Central memory CD8-positive, alpha-beta T cell (primary cell): ENCODE measurements around the gene PRSS27.
A peak's percentile ranks its signal among the peaks of the same experiment; 100 is the strongest.
"Not testable (repeated sequence)": the region's sequence is repeated elsewhere in the genome, so short reads cannot be mapped to it uniquely, and the experiment has no call there.

Source experiments
- ATAC-seq: fragments of 150-1000 bp; cut with Tn5 transposase; replicated peaks from 2 replicates; pipeline ENCODE4 v1.10.0; 2022; ENCODE audit warnings: mild to moderate bottlenecking, moderate FRiP score, moderate number of reproducible peaks; ENCODE audit not compliant: poor library complexity, severe bottlenecking; ENCODE audit errors: extremely low read depth
- DNase-seq, 2 donors: peaks; one replicate each; pipeline ENCODE4 v3.0.0; 2021; ENCODE audit warnings: low spot score in 2 of 2
- H3K27ac Mint-ChIP-seq: one replicate; pipeline ENCODE4 v1.8.0; 2022; ENCODE audit warnings: low read depth, mild to moderate bottlenecking, moderate library complexity, mixed read lengths
- H3K27me3 Mint-ChIP-seq: one replicate; pipeline ENCODE4 v1.8.0; 2022; ENCODE audit warnings: mixed read lengths
- H3K36me3 Mint-ChIP-seq: one replicate; pipeline ENCODE4 v1.8.0; 2022; ENCODE audit warnings: mild to moderate bottlenecking, moderate library complexity, mixed read lengths; ENCODE audit not compliant: insufficient read depth
- H3K4me1 Mint-ChIP-seq: one replicate; pipeline ENCODE4 v1.8.0; 2022; ENCODE audit warnings: mixed read lengths
- H3K4me3 Mint-ChIP-seq: one replicate; pipeline ENCODE4 v1.8.0; 2022; ENCODE audit warnings: mild to moderate bottlenecking, moderate library complexity, mixed read lengths
- H3K9me3 Mint-ChIP-seq: one replicate; pipeline ENCODE4 v1.8.0; 2022; ENCODE audit warnings: mixed read lengths

The PRSS27 gene

DNA sequence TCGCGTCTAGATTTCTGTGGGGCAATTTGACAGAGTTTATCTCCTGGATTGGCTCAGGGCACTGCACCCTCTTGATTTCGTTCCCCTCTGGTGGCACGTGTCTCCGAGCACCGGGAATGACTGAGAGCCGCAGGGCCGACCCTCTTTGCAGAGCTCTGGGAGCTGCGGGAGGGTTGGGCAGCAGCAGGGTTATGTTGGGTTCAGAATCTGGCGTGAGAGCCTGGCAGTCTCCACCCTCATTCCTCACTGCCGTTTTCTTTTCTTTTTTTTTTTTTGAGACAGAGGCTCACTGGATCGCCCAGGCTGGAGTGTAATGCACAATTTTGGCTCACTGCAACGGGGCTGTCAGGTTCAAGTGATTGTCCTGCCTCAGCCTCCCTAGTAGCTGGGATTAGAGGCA lies 30.6 kb downstream of the PRSS27 start:
- peaks cover 13% of the 10 kb centered on the region for H3K4me1 Mint-ChIP-seq
- H3K4me3 Mint-ChIP-seq, H3K9me3 Mint-ChIP-seq, DNase-seq, H3K36me3 Mint-ChIP-seq, H3K27me3 Mint-ChIP-seq, ATAC-seq, H3K27ac Mint-ChIP-seq: not testable (repeated sequence)

DNA sequence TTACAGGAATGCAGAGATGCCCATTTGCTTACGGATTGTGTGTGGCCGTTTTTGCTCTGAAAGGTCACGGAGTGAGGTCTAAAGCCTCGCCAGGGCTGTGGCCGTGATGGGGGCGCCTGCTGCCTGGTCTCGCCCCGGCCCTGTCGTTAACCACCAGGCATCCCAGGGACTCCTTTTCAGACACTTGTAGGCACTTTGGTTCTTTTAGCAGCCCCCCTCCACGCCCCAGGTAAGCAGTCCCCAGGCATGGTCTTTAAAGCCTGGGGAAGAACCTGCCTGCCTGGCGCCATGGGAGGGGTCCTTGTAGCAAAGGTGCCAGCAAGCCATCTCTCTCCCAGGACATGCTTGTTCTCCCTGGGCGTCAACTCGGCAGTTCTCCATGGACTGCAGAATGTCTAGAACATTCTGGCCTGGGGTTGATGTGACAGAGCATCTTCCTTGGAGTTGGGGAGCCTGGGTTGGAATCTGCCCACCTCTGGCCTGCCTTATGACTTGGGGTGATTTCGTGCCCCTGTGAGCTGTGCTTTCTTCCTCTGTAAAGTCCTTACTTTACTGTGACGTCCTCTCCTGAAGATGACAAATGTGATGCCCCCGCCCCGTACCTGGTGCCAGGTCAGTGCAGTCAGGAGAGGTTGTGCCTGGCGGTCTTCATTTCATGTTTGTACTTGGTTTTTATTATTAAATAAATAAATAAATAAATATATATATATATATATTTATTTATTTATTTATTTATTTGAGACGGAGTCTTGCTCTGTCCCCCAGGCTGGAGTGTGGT lies 32.3 kb downstream of the PRSS27 start:
- Mint-ChIP-seq H3K9me3 (no peaks in the 10 kb centered on the region), H3K36me3 (peaks cover 5% of the 10 kb centered on the region), H3K27ac (no peak overlapping the region), H3K27me3 (no peaks in the 10 kb centered on the region), H3K4me1 (peaks cover 8% of the 10 kb centered on the region), H3K4me3 (peak overlapping the region; percentile 65)
- DNase-seq (no peak), ATAC-seq (no peak)

DNA sequence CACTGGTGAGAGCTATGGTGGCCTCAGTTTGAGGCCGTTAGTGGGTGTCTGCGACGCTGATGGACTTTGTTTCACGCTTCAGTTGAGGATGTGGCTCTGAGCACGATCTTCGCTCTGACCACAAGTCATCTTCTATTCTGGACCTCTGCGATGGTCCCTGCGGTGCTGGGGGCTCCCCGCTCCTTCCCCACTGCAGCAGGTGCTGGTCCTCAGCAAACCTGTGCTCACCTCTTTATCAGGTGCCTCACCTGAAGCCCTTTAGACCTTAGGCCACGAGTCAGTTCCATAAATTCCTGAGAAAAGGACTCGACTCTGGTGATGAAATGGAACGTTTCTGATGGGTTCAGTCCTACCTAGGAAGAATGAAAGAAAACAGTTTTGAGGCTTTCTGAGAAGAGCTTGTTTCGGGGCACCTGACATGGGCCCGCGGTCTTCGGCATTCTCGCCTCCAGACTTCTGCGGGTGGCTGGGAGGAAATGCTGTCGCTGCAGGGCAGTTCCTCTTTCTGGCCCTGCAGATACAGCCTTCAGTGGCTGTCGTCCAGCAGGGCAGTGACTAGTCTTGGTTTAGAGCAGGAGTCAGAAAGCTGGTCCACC lies 33.0 kb downstream of the PRSS27 start:
- Mint-ChIP-seq H3K27me3 (no peaks in the 10 kb centered on the region), H3K36me3 (peaks cover 8% of the 10 kb centered on the region), H3K9me3 (no peaks in the 10 kb centered on the region), H3K4me1 (peaks cover 11% of the 10 kb centered on the region), H3K27ac (peak overlapping the region; percentile 78), H3K4me3 (peak overlapping the region; percentile 65)
- DNase-seq (no peak), ATAC-seq (no peak)

DNA sequence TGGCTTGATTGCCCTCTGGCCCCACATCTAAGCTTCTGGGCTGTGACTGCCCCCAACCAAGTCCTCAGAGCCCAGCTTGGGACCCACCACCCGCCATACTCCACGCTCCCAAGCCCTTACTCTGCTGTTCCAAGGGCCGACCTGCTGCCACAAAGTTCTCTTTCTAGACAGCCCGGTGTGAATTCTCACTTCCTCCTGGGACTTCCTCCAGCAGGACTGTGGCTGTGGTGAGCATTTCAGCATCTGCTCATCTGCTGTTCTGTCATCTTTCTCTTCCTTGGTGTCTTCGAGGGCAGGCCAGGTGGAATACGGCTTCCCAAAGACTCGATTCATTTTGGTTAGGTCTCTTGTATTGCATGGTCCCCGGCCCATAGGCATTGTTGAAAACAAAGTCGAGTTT lies 33.9 kb downstream of the PRSS27 start:
- not testable (repeated sequence) for H3K4me3 Mint-ChIP-seq, H3K36me3 Mint-ChIP-seq, H3K9me3 Mint-ChIP-seq, DNase-seq, H3K27me3 Mint-ChIP-seq, H3K27ac Mint-ChIP-seq
- ATAC-seq, result peak; percentile 40
- H3K4me1 Mint-ChIP-seq, result peaks cover 14% of the 10 kb centered on the region

DNA sequence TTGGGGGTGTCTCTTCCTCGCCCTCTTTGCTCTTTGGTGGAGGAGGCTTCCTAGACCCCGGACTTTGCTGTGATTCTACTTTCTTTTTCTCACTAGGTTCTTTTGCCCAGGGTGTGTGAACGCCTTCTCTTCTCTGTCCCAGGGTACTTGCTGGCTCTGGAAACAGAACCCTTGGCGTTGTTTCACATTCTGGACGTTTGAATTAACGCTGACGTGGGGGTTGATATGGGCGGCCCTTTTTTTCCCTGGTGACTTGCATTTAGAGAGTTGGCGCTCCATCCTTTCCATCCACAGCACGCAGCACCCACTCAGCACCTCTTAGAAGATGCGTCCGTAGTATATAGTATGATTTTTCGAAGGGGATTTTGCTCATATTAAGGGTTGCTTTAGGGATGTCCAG lies 37.0 kb downstream of the PRSS27 start:
- H3K4me3 Mint-ChIP-seq, result peak overlapping the region; percentile 96
- peak overlapping the region; percentile 94 for H3K27ac Mint-ChIP-seq
- not testable (repeated sequence) for H3K36me3 Mint-ChIP-seq, DNase-seq, H3K9me3 Mint-ChIP-seq, H3K27me3 Mint-ChIP-seq
- ATAC-seq, result peak; percentile 10
- peaks cover 14% of the 10 kb centered on the region for H3K4me1 Mint-ChIP-seq

DNA sequence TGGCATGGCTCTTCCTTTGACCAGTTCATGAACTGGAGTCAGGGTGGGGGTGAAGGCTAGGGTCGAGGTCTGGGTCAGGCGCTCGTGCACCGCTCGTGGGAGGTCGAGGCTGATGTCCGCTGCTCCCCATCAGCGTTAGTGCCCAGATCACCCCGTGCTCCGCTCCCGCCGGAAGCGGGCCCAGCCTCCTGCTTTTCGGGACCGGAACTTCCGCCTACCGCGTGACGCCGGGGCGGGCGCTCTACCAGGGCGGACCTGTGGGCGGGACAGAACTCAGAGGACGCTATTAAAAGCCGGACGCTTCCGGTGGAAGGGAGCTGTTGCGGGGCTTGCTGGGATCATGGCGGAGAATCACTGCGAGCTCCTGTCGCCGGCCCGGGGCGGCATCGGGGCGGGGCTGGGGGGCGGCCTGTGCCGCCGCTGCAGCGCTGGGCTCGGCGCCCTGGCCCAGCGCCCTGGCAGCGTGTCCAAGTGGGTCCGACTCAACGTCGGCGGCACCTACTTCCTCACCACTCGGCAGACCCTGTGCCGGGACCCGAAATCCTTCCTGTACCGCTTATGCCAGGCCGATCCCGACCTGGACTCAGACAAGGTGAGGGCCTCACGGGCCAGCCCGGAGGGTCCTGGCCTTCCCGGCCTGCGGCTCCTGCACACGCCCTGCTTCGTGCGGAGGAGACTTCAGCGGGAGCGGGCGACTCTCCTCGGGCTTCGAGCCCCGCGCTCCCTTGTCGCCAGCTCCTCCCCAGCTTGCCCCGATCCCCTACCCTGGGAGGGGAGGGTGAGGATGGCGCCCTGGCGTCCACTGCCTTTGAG lies 37.6 kb downstream of the PRSS27 start, which contains the start of gene KCTD5:
Gene KCTD5, plus strand, starts transcription at position 315 of the 813 bp plus-strand sequence. Its CDS starts 26 bp downstream, at position 341.
- Mint-ChIP-seq H3K9me3 (no peaks in the 10 kb centered on the region), H3K36me3 (peaks cover 8% of the 10 kb centered on the region), H3K27ac (peak within 1 kb of the TSS; percentile 94), H3K27me3 (no peaks in the 10 kb centered on the region), H3K4me3 (peak within 1 kb of the TSS; percentile 96), H3K4me1 (peaks cover 14% of the 10 kb centered on the region)
- DNase-seq (peak; percentile 90 to 93), ATAC-seq (peak; percentile 91)

DNA sequence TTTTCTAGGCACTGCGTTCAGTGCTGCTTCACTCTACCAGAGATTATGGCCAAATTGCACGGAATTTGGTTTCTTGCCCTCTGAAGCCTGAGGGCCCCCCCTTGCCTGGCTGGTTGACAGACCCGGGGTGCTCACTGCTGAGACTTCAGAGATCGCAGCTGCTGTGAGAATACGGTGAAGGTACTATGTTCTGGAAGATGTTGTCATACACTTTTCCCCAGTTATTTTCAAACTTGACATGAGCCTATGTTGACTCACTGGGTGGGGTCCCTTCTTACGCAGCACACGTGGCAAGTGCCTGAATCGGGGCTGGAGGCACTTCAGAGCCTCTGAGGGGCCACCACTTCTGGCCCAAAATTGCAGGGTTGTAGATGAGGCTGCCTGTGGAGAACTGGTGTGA lies 39.7 kb downstream of the PRSS27 start:
- H3K4me3 Mint-ChIP-seq, H3K4me1 Mint-ChIP-seq, H3K27me3 Mint-ChIP-seq, H3K9me3 Mint-ChIP-seq, H3K36me3 Mint-ChIP-seq, H3K27ac Mint-ChIP-seq, ATAC-seq, DNase-seq: not testable (repeated sequence)

DNA sequence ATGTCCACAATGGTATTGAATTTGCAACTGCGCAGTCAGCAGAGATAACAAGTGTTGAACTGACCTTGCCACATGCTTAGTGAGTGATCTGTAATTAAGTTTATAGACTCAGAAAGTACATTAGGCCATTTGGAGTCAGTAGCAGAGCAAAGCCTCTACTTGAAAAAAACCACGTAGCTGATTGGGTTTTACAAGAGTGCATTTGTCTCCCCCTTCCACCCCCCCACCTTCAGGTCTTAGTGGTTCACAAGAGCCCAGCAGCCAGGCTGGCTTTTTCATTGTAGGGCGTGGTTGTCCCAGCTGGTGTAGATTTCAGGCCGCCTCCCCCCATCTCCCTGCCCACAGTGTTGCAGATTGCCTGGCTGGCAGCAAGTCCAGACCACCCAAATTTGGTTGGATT lies 40.1 kb downstream of the PRSS27 start:
- ATAC-seq, H3K27me3 Mint-ChIP-seq, H3K27ac Mint-ChIP-seq, H3K4me1 Mint-ChIP-seq, H3K36me3 Mint-ChIP-seq, DNase-seq, H3K4me3 Mint-ChIP-seq, H3K9me3 Mint-ChIP-seq: not testable (repeated sequence)

DNA sequence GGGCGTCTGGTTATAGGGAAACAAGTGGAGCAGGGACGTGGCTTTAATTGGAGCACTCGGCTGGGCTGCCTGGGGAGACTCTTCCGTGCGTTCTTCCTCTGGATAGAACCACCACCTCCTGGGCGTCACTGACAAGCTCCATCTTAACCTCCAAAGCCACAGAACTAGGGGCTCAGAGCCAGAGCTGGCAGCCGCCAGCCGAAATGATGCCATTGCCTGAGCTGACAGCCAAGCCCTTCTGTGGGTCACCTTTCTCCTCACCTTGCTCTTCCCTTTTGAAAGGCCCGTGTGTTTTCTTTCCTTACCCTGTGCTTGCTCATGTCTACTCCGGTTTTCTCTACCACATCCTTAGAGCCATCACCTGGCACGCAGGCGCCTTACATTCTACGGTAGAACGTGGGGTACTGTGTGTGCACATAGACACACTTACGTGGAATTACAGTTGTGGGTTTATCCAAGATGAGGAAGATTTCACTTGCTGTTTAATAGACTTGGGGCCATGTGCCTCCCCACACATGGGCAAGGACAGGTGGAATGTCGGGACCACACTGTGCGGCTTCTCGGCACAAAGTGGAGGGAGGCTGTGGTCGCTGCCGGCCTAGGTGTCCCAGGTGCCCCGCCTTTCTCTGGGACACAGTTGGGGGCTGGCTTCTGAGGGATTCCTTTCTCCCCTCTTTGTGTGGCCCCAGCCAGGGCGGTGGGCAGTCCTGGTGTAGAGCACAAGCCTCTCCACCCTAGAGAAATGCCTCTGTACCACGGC lies 41.6 kb downstream of the PRSS27 start:
- not testable (repeated sequence) for H3K36me3 Mint-ChIP-seq, H3K27ac Mint-ChIP-seq, ATAC-seq, H3K4me1 Mint-ChIP-seq, H3K27me3 Mint-ChIP-seq, DNase-seq, H3K4me3 Mint-ChIP-seq, H3K9me3 Mint-ChIP-seq

DNA sequence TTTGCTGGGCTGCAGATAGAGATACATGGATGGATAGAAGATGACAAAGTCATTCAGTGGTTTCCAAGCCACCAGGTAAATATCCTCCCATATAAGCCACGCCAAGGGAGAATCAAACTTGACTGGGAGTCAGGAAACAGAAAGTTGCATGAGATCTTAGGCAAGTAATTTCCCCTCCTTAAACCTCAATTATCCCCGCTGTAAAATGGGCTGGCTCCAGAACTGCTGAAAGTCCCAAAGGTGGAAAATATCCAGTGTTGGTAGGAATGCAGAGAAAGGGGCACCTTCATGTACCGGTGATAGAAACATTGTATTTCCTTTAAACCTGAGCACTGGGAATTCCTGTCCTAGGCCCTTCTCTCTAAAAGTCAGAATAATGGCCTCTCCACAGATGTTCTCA lies 43.1 kb downstream of the PRSS27 start:
- H3K4me3 Mint-ChIP-seq, ATAC-seq, DNase-seq, H3K36me3 Mint-ChIP-seq, H3K27ac Mint-ChIP-seq, H3K9me3 Mint-ChIP-seq, H3K27me3 Mint-ChIP-seq, H3K4me1 Mint-ChIP-seq: not testable (repeated sequence)

DNA sequence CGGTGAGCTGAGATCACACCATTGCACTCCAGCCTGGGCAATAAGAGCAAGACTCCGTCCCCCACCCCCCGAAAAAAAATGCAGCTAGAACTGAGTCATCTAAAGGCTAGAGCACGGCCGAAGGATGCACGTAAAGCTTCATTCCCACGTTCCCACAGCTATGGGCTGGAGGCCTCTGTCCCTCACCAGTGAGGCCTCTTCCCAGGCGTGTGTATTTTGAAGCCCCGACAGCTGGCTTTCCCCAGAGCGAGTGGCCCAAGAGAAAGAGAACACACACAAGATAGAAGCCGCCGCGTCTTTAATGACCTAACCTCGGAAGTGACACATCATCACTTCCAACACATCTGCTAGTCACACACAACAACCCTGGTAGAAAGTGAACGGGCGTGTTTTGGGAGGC lies 44.3 kb downstream of the PRSS27 start:
- no peaks in the 10 kb centered on the region for H3K27me3 Mint-ChIP-seq
- H3K4me1 Mint-ChIP-seq, result peaks cover 11% of the 10 kb centered on the region
- ATAC-seq (no peak), DNase-seq (no peak)
- no peak overlapping the region for H3K27ac Mint-ChIP-seq
- H3K9me3 Mint-ChIP-seq, result no peaks in the 10 kb centered on the region
- no peak overlapping the region for H3K4me3 Mint-ChIP-seq
- peaks cover 4% of the 10 kb centered on the region for H3K36me3 Mint-ChIP-seq

DNA sequence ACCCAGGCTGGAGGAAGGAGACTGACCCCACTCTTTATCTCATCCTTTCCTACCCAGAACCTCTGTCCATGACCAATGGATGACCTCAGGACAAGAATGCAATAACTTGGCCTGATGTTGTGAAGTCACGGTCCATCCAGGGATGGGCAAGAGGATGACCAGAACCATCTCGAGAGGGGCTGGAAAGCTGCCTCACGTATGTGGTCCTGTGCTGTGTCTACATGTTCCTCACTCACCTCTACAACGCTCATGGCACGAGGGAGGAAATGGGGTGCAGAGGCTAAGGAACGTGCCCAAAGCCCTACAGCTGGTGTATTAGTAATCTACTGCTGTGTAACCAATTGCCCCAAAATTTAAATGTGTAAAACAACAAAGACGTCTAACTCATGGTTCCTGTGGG lies 45.0 kb downstream of the PRSS27 start:
- DNase-seq (no peak), ATAC-seq (no peak)
- Mint-ChIP-seq H3K36me3 (peaks cover 4% of the 10 kb centered on the region), H3K27ac (no peak overlapping the region), H3K9me3 (no peaks in the 10 kb centered on the region), H3K4me1 (peaks cover 17% of the 10 kb centered on the region), H3K27me3 (no peaks in the 10 kb centered on the region), H3K4me3 (no peak overlapping the region)
